ENCODE measurements around the gene TCEAL8.
A peak's percentile ranks its signal among the peaks of the same experiment; 100 is the strongest.

The TCEAL8 gene

GRCh38 chrX:103220511-103221323, 34.2 kb downstream of the TCEAL8 start:
- no peak for TF ChIP-seq CTCF (IDR thresholded peaks at IDR 0.05; ENCODE audit: insufficient read depth, low read length, missing control alignments)
- DNase-seq (ENCODE audit: low read depth, low spot score) = no peak
- CTCF ChIA-PET = interaction anchor here (1.2 kb wide), 1 partner anchor 10 kb away, joined by 3 read pairs; no protein-coding TSS in a partner anchor
- H3K4me3 ChIP-seq (ENCODE audit: low read depth, low read length) = no peak overlapping the region
- POLR2A ChIA-PET = no interaction called here

- TF ChIP-seq CTCF (IDR thresholded peaks at IDR 0.05; ENCODE audit: insufficient read depth, low read length, missing control alignments) = no peak
- H3K4me3 ChIP-seq (ENCODE audit: low read depth, low read length) = peak overlapping the region; percentile 63
- ChIA-PET CTCF (interaction anchor here (1.3 kb wide), 1 partner anchor 33 kb away, joined by 5 read pairs; no protein-coding TSS in a partner anchor), POLR2A (interaction anchor here (0.5 to 0.6 kb wide), 2 partner anchors 63 to 114 kb away, joined by 3 read pairs; no protein-coding TSS in a partner anchor)
- DNase-seq (ENCODE audit: low read depth, low spot score) = no peak
These were observed 39.4 kb downstream of the TCEAL8 start for GRCh38 chrX:103215425-103215991.

- no peak for DNase-seq (ENCODE audit: low read depth, low spot score)
- ChIA-PET CTCF (interaction anchor here (1.3 kb wide), 1 partner anchor 34 kb away, joined by 5 read pairs; no protein-coding TSS in a partner anchor), POLR2A (interaction anchor here (0.7 kb wide), 1 partner anchor 1003 kb away, joined by 3 read pairs; no protein-coding TSS in a partner anchor)
- no peak for TF ChIP-seq CTCF (IDR thresholded peaks at IDR 0.05; ENCODE audit: insufficient read depth, low read length, missing control alignments)
- H3K4me3 ChIP-seq (ENCODE audit: low read depth, low read length) = peak within 1 kb of the TSS; percentile 63
These were observed 40.0 kb downstream of the TCEAL8 start, which contains the start of gene BEX4 for GRCh38 chrX:103214870-103215424. TSS of gene BEX4 (plus strand) at chrX:103215108. CDS start at chrX:103216154, 1,046 bp downstream.

- DNase-seq (ENCODE audit: low read depth, low spot score) = no peak
- POLR2A ChIA-PET = no interaction called here
- no peak for TF ChIP-seq CTCF (IDR thresholded peaks at IDR 0.05; ENCODE audit: insufficient read depth, low read length, missing control alignments)
- no peak overlapping the region for H3K4me3 ChIP-seq (ENCODE audit: low read depth, low read length)
- CTCF ChIA-PET = interaction anchor here (1.0 to 4.2 kb wide), 3 partner anchors 8 to 277 kb away, joined by 3 to 48 read pairs (median 24); no protein-coding TSS in a partner anchor
These were observed 42.1 kb downstream of the TCEAL8 start for GRCh38 chrX:103212749-103213457.

- H3K4me3 ChIP-seq (ENCODE audit: low read depth, low read length) = no peak overlapping the region
- ChIA-PET POLR2A (no interaction called here), CTCF (interaction anchor here (0.7 to 4.2 kb wide), 14 partner anchors 9 to 279 kb away, joined by 3 to 48 read pairs (median 6); no protein-coding TSS in a partner anchor)
- TF ChIP-seq CTCF (IDR thresholded peaks at IDR 0.05; ENCODE audit: insufficient read depth, low read length, missing control alignments) = peak; percentile 16
- DNase-seq (ENCODE audit: low read depth, low spot score) = no peak
These were observed 43.8 kb downstream of the TCEAL8 start for GRCh38 chrX:103211012-103211715.
